PC-3 (cell line): Measurements from ENCODE around the gene FBXO24. TPM values are rescaled to one million over a fixed set of nuclear protein-coding genes. Genes with fewer than 3 reads are reported as not detected.

Experiments
- ATAC-seq: fragments of 200-7000 bp; cut with Tn5 transposase; 2 replicates; pipeline ENCODE4 v1.9.1; 2020; ENCODE audit warnings: mild to moderate bottlenecking, moderate library complexity
- BruUV-seq: library from RNA; stranded (reverse); fragments of 400-500 nt; replicated peaks from 2 replicates; lab custom pipeline; 2021; lab: Mats Ljungman, UMichigan
- CTCF ChIA-PET: fragments of 300-600 bp; sonication (Branson Sonifier 250); formaldehyde crosslinking; loops from one replicate; lab custom pipeline; 2022; ENCODE audit warnings: antibody characterized with exemption; lab: Charles Lee
- POLR2A ChIA-PET: fragments of 300-600 bp; sonication (Branson Sonifier 250); formaldehyde crosslinking; loops from one replicate; lab custom pipeline; 2022; ENCODE audit warnings: antibody characterized with exemption; ENCODE audit not compliant: unreplicated experiment; lab: Charles Lee
- DNase-seq: peaks from one replicate; pipeline ENCODE4 v3.0.0-alpha.2; 2015
- H2AFZ ChIP-seq: fragments of 300-600 bp; sonication (generic); 2 replicates; pipeline ENCODE4 v1.6.0; 2016; ENCODE audit warnings: antibody characterized with exemption, low read length
- H3F3A ChIP-seq: fragments of 300-600 bp; sonication (generic); one replicate; pipeline ENCODE4 v1.6.0; 2017; ENCODE audit warnings: antibody characterized with exemption, low read length, control low read depth, mild to moderate bottlenecking; ENCODE audit not compliant: unreplicated experiment
- H3K27ac ChIP-seq: fragments of 300-600 bp; sonication (generic); 2 replicates; pipeline ENCODE4 v1.5.1; 2016; ENCODE audit warnings: mild to moderate bottlenecking, low read length
- H3K27me3 ChIP-seq: fragments of 300-600 bp; sonication (generic); 2 replicates; pipeline ENCODE4 v1.6.1; 2016; ENCODE audit warnings: low read length, mixed read lengths
- H3K36me3 ChIP-seq: fragments of 300-600 bp; sonication (generic); 2 replicates; pipeline ENCODE4 v1.6.1; 2016; ENCODE audit warnings: low read depth, mixed run types, low read length, mixed read lengths
- H3K4me1 ChIP-seq: fragments of 300-600 bp; sonication (generic); 2 replicates; pipeline ENCODE4 v1.5.1; 2016; ENCODE audit warnings: low read length; ENCODE audit not compliant: insufficient read depth
- H3K4me2 ChIP-seq: fragments of 300-600 bp; sonication (generic); 2 replicates; pipeline ENCODE4 v1.6.0; 2016; ENCODE audit warnings: low read length
- H3K4me3 ChIP-seq: fragments of 300-600 bp; sonication (generic); 2 replicates; pipeline ENCODE4 v1.5.1; 2016; ENCODE audit warnings: mild to moderate bottlenecking, low read length, mixed read lengths
- H3K79me2 ChIP-seq: fragments of 300-600 bp; sonication (generic); 2 replicates; pipeline ENCODE4 v1.6.1; 2017; ENCODE audit warnings: low read length, mixed read lengths
- H3K9ac ChIP-seq: fragments of 300-600 bp; sonication (generic); 2 replicates; pipeline ENCODE4 v1.6.0; 2016; ENCODE audit warnings: mild to moderate bottlenecking, low read length
- H3K9me2 ChIP-seq: fragments of 300-600 bp; sonication (generic); replicated peaks from 2 replicates; pipeline ENCODE4 v1.6.1; 2016; ENCODE audit warnings: mixed run types, low read length, mixed read lengths
- H3K9me3 ChIP-seq: fragments of 300-600 bp; sonication (generic); 2 replicates; pipeline ENCODE4 v1.6.1; 2016; ENCODE audit warnings: low read length, mixed read lengths
- H4K20me1 ChIP-seq: fragments of 300-600 bp; sonication (generic); 2 replicates; pipeline ENCODE4 v1.6.1; 2016; ENCODE audit warnings: low read length, mixed read lengths
- EZH2 ChIP-seq: fragments of 300-600 bp; sonication (generic); IDR thresholded peaks from one replicate; pipeline ENCODE4 v1.6.1; 2017; ENCODE audit warnings: antibody characterized with exemption, mild to moderate bottlenecking, low read length; ENCODE audit not compliant: unreplicated experiment
- EZH2phosphoT487 ChIP-seq: fragments of 300-600 bp; sonication (generic); IDR thresholded peaks from 2 replicates; pipeline ENCODE4 v1.6.1; 2018; ENCODE audit warnings: mild to moderate bottlenecking, antibody characterized with exemption, low read length, borderline replicate concordance
- intact Hi-C: fragments of 100-400 bp; cut with micrococcal nuclease; formaldehyde crosslinking; loops from 2 replicates; pipeline ENCODE4 v1.9.0; 2023
- total RNA-seq: library from RNA; depleted of rRNA; stranded (reverse); fragments of >200 nt; gene quantifications from 2 replicates; pipeline ENCODE4 v1.2.3, GENCODE V29; 2014
- TF ChIP-seq, protein P1 (sequence below): fragments of 300-600 bp; sonication (generic); conservative IDR thresholded peaks from 2 replicates; pipeline ENCODE4 v1.5.1; 2017; ENCODE audit warnings: antibody characterized with exemption, low read depth, mild to moderate bottlenecking, low read length

FBXO24 gene
- total RNA-seq, 1 experiment from 2014 or later = 0.40 TPM

DNA sequence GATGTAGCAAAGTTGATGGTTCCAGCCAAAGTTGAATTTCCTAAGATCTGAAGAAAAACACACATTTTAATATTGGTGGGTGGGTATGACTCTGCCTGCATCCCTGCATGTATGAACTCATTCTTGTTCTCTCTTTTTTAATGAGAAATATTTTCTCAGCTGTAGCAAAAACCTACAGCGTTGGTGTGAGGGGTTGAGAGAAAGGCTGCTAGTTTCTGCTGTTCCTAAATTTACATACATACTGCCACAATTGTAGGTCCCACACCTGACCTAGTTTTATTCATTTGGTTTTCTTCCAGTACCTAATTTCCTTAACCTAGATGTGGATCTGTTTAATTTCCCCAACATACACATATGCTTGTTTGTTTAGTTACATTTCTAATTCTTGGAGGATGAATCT, 42.5 kb upstream of the FBXO24 start:
- ATAC-seq = no peak
- no peak for TF ChIP-seq EZH2
- TF ChIP-seq, protein P1, sequence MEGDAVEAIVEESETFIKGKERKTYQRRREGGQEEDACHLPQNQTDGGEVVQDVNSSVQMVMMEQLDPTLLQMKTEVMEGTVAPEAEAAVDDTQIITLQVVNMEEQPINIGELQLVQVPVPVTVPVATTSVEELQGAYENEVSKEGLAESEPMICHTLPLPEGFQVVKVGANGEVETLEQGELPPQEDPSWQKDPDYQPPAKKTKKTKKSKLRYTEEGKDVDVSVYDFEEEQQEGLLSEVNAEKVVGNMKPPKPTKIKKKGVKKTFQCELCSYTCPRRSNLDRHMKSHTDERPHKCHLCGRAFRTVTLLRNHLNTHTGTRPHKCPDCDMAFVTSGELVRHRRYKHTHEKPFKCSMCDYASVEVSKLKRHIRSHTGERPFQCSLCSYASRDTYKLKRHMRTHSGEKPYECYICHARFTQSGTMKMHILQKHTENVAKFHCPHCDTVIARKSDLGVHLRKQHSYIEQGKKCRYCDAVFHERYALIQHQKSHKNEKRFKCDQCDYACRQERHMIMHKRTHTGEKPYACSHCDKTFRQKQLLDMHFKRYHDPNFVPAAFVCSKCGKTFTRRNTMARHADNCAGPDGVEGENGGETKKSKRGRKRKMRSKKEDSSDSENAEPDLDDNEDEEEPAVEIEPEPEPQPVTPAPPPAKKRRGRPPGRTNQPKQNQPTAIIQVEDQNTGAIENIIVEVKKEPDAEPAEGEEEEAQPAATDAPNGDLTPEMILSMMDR = no peak
- TF ChIP-seq EZH2phosphoT487 = no peak
- H2AFZ ChIP-seq = no peak overlapping the region
- no peaks in the 10 kb centered on the region for H3K9me3 ChIP-seq
- BruUV-seq = no TSS peak
- ChIA-PET POLR2A (interaction anchor here (0.6 kb wide), 1 partner anchor 285 kb away, joined by 4 read pairs; no protein-coding TSS in a partner anchor), CTCF (no interaction called here)
- intact Hi-C loops = no loop called here
- peaks cover 12% of the 10 kb centered on the region for H3F3A ChIP-seq
- no peak overlapping the region for H3K27ac ChIP-seq
- no peak overlapping the region for H3K9ac ChIP-seq
- no peaks in the 10 kb centered on the region for H3K27me3 ChIP-seq
- peaks cover 47% of the 10 kb centered on the region for H3K79me2 ChIP-seq
- DNase-seq = no peak
- H3K9me2 ChIP-seq = no peaks in the 10 kb centered on the region
- H4K20me1 ChIP-seq = no peaks in the 10 kb centered on the region
- no peaks in the 10 kb centered on the region for H3K36me3 ChIP-seq
- H3K4me3 ChIP-seq = no peak overlapping the region
- H3K4me1 ChIP-seq = peaks cover 52% of the 10 kb centered on the region
- H3K4me2 ChIP-seq = peak overlapping the region; percentile 29; the same call in 1 of the 2 replicates

DNA sequence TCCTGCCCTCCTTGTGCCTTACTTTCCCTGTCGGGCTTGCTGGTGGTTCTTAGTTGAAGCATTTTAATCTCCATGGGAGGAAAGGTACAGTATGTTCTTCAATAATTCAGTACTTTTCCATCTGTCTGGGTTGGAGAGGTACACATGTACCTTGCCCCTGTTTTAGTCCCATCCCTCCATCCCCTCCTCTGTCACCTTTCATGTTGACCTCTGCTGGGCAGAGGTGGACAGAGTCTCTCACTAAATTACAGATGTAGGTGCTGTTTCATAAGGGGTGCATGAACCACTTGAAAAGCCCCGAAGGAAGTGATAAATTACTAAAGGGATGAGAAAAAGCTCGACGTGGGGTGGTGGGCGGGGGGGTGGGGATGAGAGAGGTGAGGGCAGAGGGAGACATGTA, 41.7 kb upstream of the FBXO24 start:
- intact Hi-C loops = no loop called here
- peaks cover 52% of the 10 kb centered on the region for H3K4me1 ChIP-seq
- TF ChIP-seq EZH2phosphoT487 = no peak
- peak overlapping the region; percentile 83 for H3K27ac ChIP-seq
- H3K27me3 ChIP-seq = no peaks in the 10 kb centered on the region
- H3K9me2 ChIP-seq = no peaks in the 10 kb centered on the region
- H3K4me3 ChIP-seq = no peak overlapping the region
- ChIA-PET POLR2A (interaction anchor here (0.6 kb wide), 1 partner anchor 284 kb away, joined by 4 read pairs; no protein-coding TSS in a partner anchor), CTCF (no interaction called here)
- ATAC-seq (no peak), DNase-seq (no peak)
- no peak overlapping the region for H2AFZ ChIP-seq
- H4K20me1 ChIP-seq = no peaks in the 10 kb centered on the region
- no TSS peak for BruUV-seq
- H3K79me2 ChIP-seq = peaks cover 47% of the 10 kb centered on the region
- no peak overlapping the region for H3K9ac ChIP-seq
- H3K4me2 ChIP-seq = peak overlapping the region; percentile 29
- H3K36me3 ChIP-seq = no peaks in the 10 kb centered on the region
- no peaks in the 10 kb centered on the region for H3K9me3 ChIP-seq
- peaks cover 12% of the 10 kb centered on the region for H3F3A ChIP-seq

DNA sequence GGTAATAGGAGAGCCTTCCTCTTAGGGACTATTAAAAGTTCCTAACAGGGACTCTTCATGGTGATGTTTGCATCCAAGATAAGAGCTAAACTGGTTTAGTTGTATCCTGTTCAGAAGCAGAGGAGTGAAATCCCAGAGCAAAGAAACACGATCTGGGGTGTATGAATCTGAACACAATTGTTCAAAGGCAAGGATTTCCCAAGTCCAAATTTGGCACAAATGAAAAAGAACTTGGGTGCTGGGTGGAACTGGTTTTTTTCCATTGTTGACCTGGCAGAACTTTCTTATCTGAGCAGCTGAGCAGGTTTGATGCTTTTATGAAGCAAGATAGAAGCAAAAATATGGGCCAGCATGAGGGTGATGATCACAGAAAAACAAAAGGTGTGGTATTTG, 41.2 kb upstream of the FBXO24 start:
- peak overlapping the region; percentile 49 for H2AFZ ChIP-seq
- intact Hi-C loops = loop anchor here (1.0 kb wide), 1 partner anchor 41 kb away; the partner anchor contains the start of genes FBXO24 and LRCH4
- no peaks in the 10 kb centered on the region for H3K27me3 ChIP-seq
- no peaks in the 10 kb centered on the region for H3K9me3 ChIP-seq
- peak overlapping the region; percentile 29 for H3K9ac ChIP-seq
- H3K36me3 ChIP-seq = no peaks in the 10 kb centered on the region
- peaks cover 43% of the 10 kb centered on the region for H3K79me2 ChIP-seq
- CTCF ChIA-PET = interaction anchor here (0.6 to 1.2 kb wide), 4 partner anchors 39 to 1338 kb away, joined by 3 to 12 read pairs (median 4); partner anchors contain the start of genes FBXO24 and LRCH4
- POLR2A ChIA-PET = interaction anchor here (0.5 to 0.7 kb wide), 2 partner anchors 40 to 282 kb away, joined by 3 read pairs; partner anchors contain the start of gene EPHB4
- H3K27ac ChIP-seq = peak overlapping the region; percentile 83
- H3K4me3 ChIP-seq = peak overlapping the region; percentile 46
- peak overlapping the region; percentile 72 for H3K4me2 ChIP-seq
- H3K9me2 ChIP-seq = no peaks in the 10 kb centered on the region
- ATAC-seq = peak; percentile 11
- peaks cover 12% of the 10 kb centered on the region for H3F3A ChIP-seq
- TSS peak; percentile 74 for BruUV-seq
- DNase-seq = peak; percentile 51
- peaks cover 50% of the 10 kb centered on the region for H3K4me1 ChIP-seq
- H4K20me1 ChIP-seq = no peaks in the 10 kb centered on the region
- TF ChIP-seq EZH2phosphoT487 (no peak), EZH2 (no peak)
- TF ChIP-seq, protein P1 = no peak
